H9 (cell line): ENCODE data around the gene ITGA8. TPM values are rescaled to one million over a fixed set of nuclear protein-coding genes. Genes with fewer than 3 reads are reported as not detected.

ENCODE experiments used
- DNase-seq: peaks from one replicate; pipeline ENCODE4 v3.0.0-alpha.2; 2017
- H2AFZ ChIP-seq: one replicate; pipeline ENCODE4 v1.6.1; 2013; ENCODE audit warnings: mild to moderate bottlenecking, low read length, control low read depth, moderate library complexity
- H2AK5ac ChIP-seq: 2 replicates; pipeline ENCODE4 v1.6.1; 2013; ENCODE audit warnings: low read length, control low read depth, mixed read lengths; ENCODE audit not compliant: insufficient read length
- H2BK120ac ChIP-seq: one replicate; pipeline ENCODE4 v1.6.1; 2013; ENCODE audit warnings: low read depth, mild to moderate bottlenecking, low read length, control low read depth, inconsistent platforms; ENCODE audit not compliant: poor library complexity, severe bottlenecking
- H2BK12ac ChIP-seq: 2 replicates; pipeline ENCODE4 v1.6.1; 2013; ENCODE audit warnings: low read length, control low read depth, mixed read lengths, low read depth; ENCODE audit not compliant: insufficient read length
- H2BK15ac ChIP-seq: 2 replicates; pipeline ENCODE4 v1.6.1; 2013; ENCODE audit warnings: low read depth, low read length, control low read depth
- H2BK20ac ChIP-seq: one replicate; pipeline ENCODE4 v1.6.1; 2013; ENCODE audit warnings: low read depth, mild to moderate bottlenecking, low read length, control low read depth, inconsistent platforms; ENCODE audit not compliant: poor library complexity, severe bottlenecking
- H2BK5ac ChIP-seq: 2 replicates; pipeline ENCODE4 v1.6.1; 2013; ENCODE audit warnings: low read length, control low read depth, mixed read lengths; ENCODE audit not compliant: insufficient read length
- H3K14ac ChIP-seq: 2 replicates; pipeline ENCODE4 v1.6.1; 2013; ENCODE audit warnings: low read length, control low read depth; ENCODE audit not compliant: insufficient read depth
- H3K18ac ChIP-seq: 2 replicates; pipeline ENCODE4 v1.6.1; 2013; ENCODE audit warnings: low read depth, mild to moderate bottlenecking, mixed read lengths, low read length, control low read depth; ENCODE audit not compliant: insufficient read length
- H3K23ac ChIP-seq: 2 replicates; pipeline ENCODE4 v1.6.1; 2013; ENCODE audit warnings: low read length, control low read depth, mixed read lengths, low read depth; ENCODE audit not compliant: insufficient read length
- H3K23me2 ChIP-seq: 2 replicates; pipeline ENCODE4 v1.6.1; 2013; ENCODE audit warnings: low read depth, mild to moderate bottlenecking, mixed read lengths, low read length, control low read depth; ENCODE audit not compliant: insufficient read length, poor library complexity, severe bottlenecking
- H3K27ac ChIP-seq: 2 replicates; pipeline ENCODE4 v1.5.1; 2013; ENCODE audit warnings: low read length, control low read depth, mixed read lengths, low read depth; ENCODE audit not compliant: insufficient read length
- H3K27me3 ChIP-seq: 2 replicates; pipeline ENCODE4 v1.6.1; 2013; ENCODE audit warnings: low read length, control low read depth, inconsistent platforms; ENCODE audit not compliant: insufficient read depth
- H3K4ac ChIP-seq: 2 replicates; pipeline ENCODE4 v1.6.1; 2013; ENCODE audit warnings: low read depth, mild to moderate bottlenecking, control low read depth, inconsistent platforms, low read length, moderate library complexity
- H3K4me1 ChIP-seq: 2 replicates; pipeline ENCODE4 v1.6.1; 2013; ENCODE audit warnings: low read length, control low read depth, inconsistent platforms; ENCODE audit not compliant: insufficient read depth
- H3K4me2 ChIP-seq: 2 replicates; pipeline ENCODE4 v1.6.1; 2013; ENCODE audit warnings: low read length, control low read depth, mixed read lengths; ENCODE audit not compliant: insufficient read length, insufficient read depth
- H3K56ac ChIP-seq: 2 replicates; pipeline ENCODE4 v1.6.1; 2013; ENCODE audit warnings: low read depth, mild to moderate bottlenecking, mixed read lengths, low read length, control low read depth; ENCODE audit not compliant: insufficient read length
- H3K79me1 ChIP-seq: 2 replicates; pipeline ENCODE4 v1.6.1; 2013; ENCODE audit warnings: low read depth, mild to moderate bottlenecking, moderate library complexity, low read length, control low read depth, inconsistent platforms; ENCODE audit not compliant: insufficient read depth, poor library complexity, severe bottlenecking
- H3K79me2 ChIP-seq: 2 replicates; pipeline ENCODE4 v1.6.1; 2013; ENCODE audit warnings: low read length, control low read depth, inconsistent platforms; ENCODE audit not compliant: insufficient read depth
- H3K9ac ChIP-seq: 2 replicates; pipeline ENCODE4 v1.6.1; 2013; ENCODE audit warnings: low read length, control low read depth, mixed read lengths; ENCODE audit not compliant: insufficient read length; ENCODE audit errors: extremely low read depth
- H3K9me3 ChIP-seq: one replicate; pipeline ENCODE4 v1.6.1; 2013; ENCODE audit warnings: low read depth, low read length, inconsistent platforms; ENCODE audit not compliant: control insufficient read depth
- H3T11ph ChIP-seq: one replicate; pipeline ENCODE4 v1.6.1; 2013; ENCODE audit warnings: mild to moderate bottlenecking, low read length, control low read depth, inconsistent platforms
- H4K20me1 ChIP-seq: one replicate; pipeline ENCODE4 v1.6.1; 2013; ENCODE audit not compliant: control insufficient read depth, insufficient read length, insufficient read depth
- H4K5ac ChIP-seq: 2 replicates; pipeline ENCODE4 v1.6.1; 2013; ENCODE audit warnings: low read depth, mild to moderate bottlenecking, mixed read lengths, low read length, control low read depth; ENCODE audit not compliant: insufficient read length
- H4K8ac ChIP-seq: replicated peaks from 2 replicates; pipeline ENCODE4 v1.6.1; 2013; ENCODE audit warnings: low read length, control low read depth, mixed read lengths, low read depth; ENCODE audit not compliant: insufficient read length
- H4K91ac ChIP-seq: 2 replicates; pipeline ENCODE4 v1.6.1; 2013; ENCODE audit warnings: low read depth, mild to moderate bottlenecking, moderate library complexity, mixed read lengths, low read length, control low read depth; ENCODE audit not compliant: insufficient read length
- H3K27ac Mint-ChIP-seq, 3 experiments: 2 replicates in 2 of 3; 3 replicates in 1 of 3; pipeline ENCODE4 v1.8.0; 2020 to 2021; ENCODE audit warnings: mixed read lengths in 3 of 3, mild to moderate bottlenecking in 1 of 3, moderate library complexity in 1 of 3
- H3K27me3 Mint-ChIP-seq: 2 replicates; pipeline ENCODE4 v1.8.0; 2021; ENCODE audit warnings: low read depth, mild to moderate bottlenecking, moderate library complexity, mixed read lengths
- H3K36me3 Mint-ChIP-seq, 3 experiments: 2 replicates in 2 of 3; 3 replicates in 1 of 3; pipeline ENCODE4 v1.8.0; 2020 to 2021; ENCODE audit warnings: low read depth in 3 of 3, mixed read lengths in 3 of 3; ENCODE audit not compliant: insufficient read depth in 1 of 3
- H3K4me1 Mint-ChIP-seq, 2 experiments: 2 replicates each; pipeline ENCODE4 v1.8.0; 2020; ENCODE audit warnings: mixed read lengths in 2 of 2
- H3K4me3 Mint-ChIP-seq, 2 experiments: 2 replicates in 1 of 2; 3 replicates in 1 of 2; pipeline ENCODE4 v1.8.0; 2020 to 2021; ENCODE audit warnings: mild to moderate bottlenecking in 2 of 2, mixed read lengths in 2 of 2, moderate library complexity in 1 of 2
- H3K9me3 Mint-ChIP-seq, 2 experiments: 2 replicates in 1 of 2; 3 replicates in 1 of 2; pipeline ENCODE4 v1.8.0; 2020; ENCODE audit warnings: mild to moderate bottlenecking in 2 of 2, mixed read lengths in 2 of 2, moderate library complexity in 1 of 2
- CTCF ChIP-seq: fragments of 200-600 bp; sonication (generic); conservative IDR thresholded peaks from 3 replicates; pipeline ENCODE4 v1.8.0; 2021; ENCODE audit warnings: antibody characterized with exemption, mild to moderate bottlenecking
- WGBS: extraction: QIAGEN DNeasy Blood & Tissue Kit; methylation state at CpG from one replicate; pipeline ENCODE4 v1.1.7; 2013; ENCODE audit warnings: missing lambda C conversion rate, low lambda C conversion rate, mixed read lengths; ENCODE audit not compliant: insufficient read length; ENCODE audit errors: extremely low coverage; 5-methylcytosine and 5-hydroxymethylcytosine counted together
- total RNA-seq: library from RNA; stranded (reverse); gene quantifications from 2 replicates; pipeline ENCODE4 v1.2.1, GENCODE V29; 2021

Gene ITGA8
- total RNA-seq, 1 experiment from 2014 or later, result not detected

- H3K56ac ChIP-seq, result no peak overlapping the region
- no peak overlapping the region for H3K4ac ChIP-seq
- H3K79me1 ChIP-seq, result no peaks in the 10 kb centered on the region
- H3K23ac ChIP-seq, result no peak overlapping the region
- no peak overlapping the region for H2BK15ac ChIP-seq
- Mint-ChIP-seq H3K27me3 (peaks cover 99% of the 10 kb centered on the region), H3K4me3 (peak overlapping the region in 1 of 2 experiments; percentile 34; a peak in 3 of 5 replicates), H3K9me3 (peaks cover 3 to 9% of the 10 kb centered on the region in 2 experiments; a peak in 3 of 5 replicates), H3K4me1 (peaks cover 39 to 41% of the 10 kb centered on the region in 2 experiments), H3K36me3 (peaks cover 0 to 5% (median 0%) of the 10 kb centered on the region in 3 experiments; a peak in 1 of 7 replicates), H3K27ac (no peak overlapping the region)
- no peak overlapping the region for H2BK20ac ChIP-seq
- H2AFZ ChIP-seq, result no peak overlapping the region
- no peak overlapping the region for H4K91ac ChIP-seq
- peaks cover 2% of the 10 kb centered on the region for H3K23me2 ChIP-seq
- peaks cover 64% of the 10 kb centered on the region for H3K27me3 ChIP-seq
- WGBS, result no CpG with 5 or more reads among the region's 5 CpGs
- H3K4me2 ChIP-seq, result no peak overlapping the region
- H2AK5ac ChIP-seq, result no peak overlapping the region
- no peak overlapping the region for H3T11ph ChIP-seq
- no peaks in the 10 kb centered on the region for H4K20me1 ChIP-seq
- no peak overlapping the region for H3K18ac ChIP-seq
- no peak overlapping the region for H4K8ac ChIP-seq
- H4K5ac ChIP-seq, result no peak overlapping the region
- H3K79me2 ChIP-seq, result no peaks in the 10 kb centered on the region
- no peak overlapping the region for H2BK120ac ChIP-seq
- no peak overlapping the region for H3K9ac ChIP-seq
- H3K27ac ChIP-seq, result no peak overlapping the region
- no peak for TF ChIP-seq CTCF
- no peak overlapping the region for H2BK5ac ChIP-seq
- H3K9me3 ChIP-seq, result no peaks in the 10 kb centered on the region
- H3K14ac ChIP-seq, result no peak overlapping the region
- H3K4me1 ChIP-seq, result no peaks in the 10 kb centered on the region; the same call in 1 of the 2 replicates
- no peak overlapping the region for H2BK12ac ChIP-seq
- DNase-seq, result no peak
These were observed 246.3 kb downstream of the ITGA8 start for GRCh38 chr10:15473396-15473767.
